Left lung (tissue), 10 donors: Measurements from ENCODE around the gene NAA15. TPM values are rescaled to one million over a fixed set of nuclear protein-coding genes. Genes with fewer than 3 reads are reported as not detected.
A peak's percentile ranks its signal among the peaks of the same experiment; 100 is the strongest.

ENCODE experiments used
- ATAC-seq: fragments of 200-7000 bp; cut with Tn5 transposase; one replicate; pipeline ENCODE4 v1.9.1; 2020; ENCODE audit warnings: moderate library complexity
- DNase-seq, 4 donors: peaks; one replicate each; pipeline ENCODE4 v3.0.0-alpha.2; 2013 to 2020
- H3K27ac ChIP-seq, 2 donors: fragments of 200-600 bp; sonication (generic) in 1 of 2; one replicate each; pipeline versions ENCODE4 v1.5.0 to v1.8.0; 2020 to 2021
- H3K27me3 ChIP-seq, 2 donors: fragments of 200-600 bp; sonication (generic) in 1 of 2; one replicate each; pipeline versions ENCODE4 v1.5.0 to v1.8.0; 2020 to 2021
- H3K36me3 ChIP-seq, 2 donors: fragments of 200-600 bp; sonication (generic) in 1 of 2; one replicate each; pipeline versions ENCODE4 v1.5.0 to v1.8.0; 2020 to 2021
- H3K4me1 ChIP-seq, 2 donors: fragments of 200-600 bp; one replicate each; pipeline ENCODE4 v1.8.0; 2021
- H3K4me3 ChIP-seq, 2 donors: fragments of 200-600 bp; sonication (generic) in 1 of 2; one replicate each; pipeline versions ENCODE4 v1.5.0 to v1.8.0; 2020 to 2021; ENCODE audit warnings: mild to moderate bottlenecking in 1 of 2
- H3K9me3 ChIP-seq, 2 donors: fragments of 200-600 bp; sonication (generic) in 1 of 2; one replicate each; pipeline versions ENCODE4 v1.5.0 to v1.8.0; 2020 to 2021
- CTCF ChIP-seq, 2 donors: fragments of 200-600 bp; sonication (generic) in 1 of 2; IDR thresholded peaks; one replicate each; pipeline versions ENCODE4 v1.5.0 to v1.8.0; 2021; ENCODE audit warnings: antibody characterized with exemption in 2 of 2
- intact Hi-C, 2 donors: fragments of 100-400 bp; cut with DNase I; formaldehyde crosslinking; loops; one replicate each; pipeline versions ENCODE4 v1.11.2 to v1.14.2; 2022
- polyA plus RNA-seq, 6 donors: library from polyadenylated mRNA; unstranded; fragments of 120-200 nt; gene quantifications; one replicate each; pipeline ENCODE4 v1.2.1, GENCODE V29; 2013; ENCODE audit not compliant: insufficient read length in 6 of 6
- total RNA-seq, 2 donors: library from RNA; stranded (reverse); fragmentation: NEBNext Ultra II Directional; extraction: Animal tissue kit (Norgen Biotek cat#: 25700); gene quantifications; one replicate each; pipeline ENCODE4 v1.2.1, GENCODE V29; 2021
- donor health status: DM: no; HTN: yes; CAD: no.
- donor health status: DM: no; HTN: no; CAD: no.

The NAA15 gene
- total and polyA plus RNA-seq, 8 donors: 30.0 to 49.6 (median 32.8) TPM

- no peak for TF ChIP-seq CTCF (IDR thresholded peaks at IDR 0.05)
- H3K9me3 ChIP-seq: no peaks in the 10 kb centered on the region
- H3K27ac ChIP-seq: peak overlapping the region; percentile 96 to 97
- DNase-seq: peak in 1 of 4 donors; percentile 68
- peak; percentile 42 for ATAC-seq
- intact Hi-C loops: no loop called here
- H3K4me1 ChIP-seq: peaks cover 20 to 42% of the 10 kb centered on the region in 2 donors
- no peaks in the 10 kb centered on the region for H3K27me3 ChIP-seq
- no peaks in the 10 kb centered on the region for H3K36me3 ChIP-seq
- peak overlapping the region; percentile 74 to 87 for H3K4me3 ChIP-seq
Observed at GRCh38 chr4:139453041-139453370, 151.7 kb downstream of the NAA15 start.

GRCh38 chr4:139453371-139454110 lies 152.2 kb downstream of the NAA15 start:
- DNase-seq (peak; percentile 97 to 100 (median 98)), ATAC-seq (peak; percentile 94)
- no peaks in the 10 kb centered on the region for H3K36me3 ChIP-seq
- no peaks in the 10 kb centered on the region for H3K9me3 ChIP-seq
- peak overlapping the region; percentile 74 to 87 for H3K4me3 ChIP-seq
- H3K27me3 ChIP-seq: no peaks in the 10 kb centered on the region
- H3K4me1 ChIP-seq: peaks cover 22 to 47% of the 10 kb centered on the region in 2 donors
- intact Hi-C loops: no loop called here
- peak in 1 of 2 donors; percentile 28 for TF ChIP-seq CTCF (IDR thresholded peaks at IDR 0.05)
- peak overlapping the region; percentile 96 to 97 for H3K27ac ChIP-seq

GRCh38 chr4:139454111-139455045 lies 153.1 kb downstream of the NAA15 start, which contains the start of gene RAB33B:
RAB33B (plus strand) TSS chr4:139454121; CDS start chr4:139454196, 75 bp downstream.
- peak within 1 kb of the TSS; percentile 96 to 97 for H3K27ac ChIP-seq
- H3K36me3 ChIP-seq: no peaks in the 10 kb centered on the region
- intact Hi-C loops: no loop called here
- DNase-seq (peak in 1 of 4 donors; percentile 9), ATAC-seq (peak; percentile 1)
- TF ChIP-seq CTCF (IDR thresholded peaks at IDR 0.05): no peak
- H3K4me3 ChIP-seq: peak within 1 kb of the TSS; percentile 74 to 87
- no peaks in the 10 kb centered on the region for H3K9me3 ChIP-seq
- no peaks in the 10 kb centered on the region for H3K27me3 ChIP-seq
- H3K4me1 ChIP-seq: peaks cover 23 to 49% of the 10 kb centered on the region in 2 donors

GRCh38 chr4:139455126-139455538 lies 153.8 kb downstream of the NAA15 start:
- H3K4me3 ChIP-seq: peak overlapping the region; percentile 74 to 87
- H3K27ac ChIP-seq: peak overlapping the region; percentile 96 to 97
- DNase-seq (no peak), ATAC-seq (no peak)
- TF ChIP-seq CTCF (IDR thresholded peaks at IDR 0.05): no peak
- peaks cover 23 to 53% of the 10 kb centered on the region in 2 donors for H3K4me1 ChIP-seq
- no peaks in the 10 kb centered on the region for H3K36me3 ChIP-seq
- intact Hi-C loops: no loop called here
- no peaks in the 10 kb centered on the region for H3K9me3 ChIP-seq
- H3K27me3 ChIP-seq: no peaks in the 10 kb centered on the region

DNA sequence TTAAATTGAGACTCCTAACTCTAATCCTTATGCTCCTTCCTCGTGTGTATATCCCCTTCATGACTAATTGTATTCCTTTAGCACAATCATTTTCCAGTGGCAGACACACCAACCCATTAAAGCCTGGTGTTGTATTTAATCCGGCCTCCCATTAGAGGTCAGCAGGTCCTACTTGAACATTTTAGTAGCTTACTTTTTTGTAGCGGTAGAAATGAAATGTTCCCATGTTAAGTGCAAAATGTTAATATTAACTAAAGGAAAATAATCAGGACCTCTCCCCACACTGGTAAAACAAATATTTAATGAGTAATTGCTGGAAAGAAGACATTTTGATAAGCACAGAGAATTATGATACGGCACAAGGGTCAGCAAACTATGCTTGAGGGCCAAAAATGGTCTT lies 156.0 kb downstream of the NAA15 start:
- no peak for DNase-seq
- Histone ChIP-seq H3K4me3 (no peak overlapping the region), H3K4me1 (peaks cover 22 to 63% of the 10 kb centered on the region in 2 donors), H3K9me3 (no peaks in the 10 kb centered on the region), H3K36me3 (no peaks in the 10 kb centered on the region), H3K27me3 (no peaks in the 10 kb centered on the region), H3K27ac (no peak overlapping the region)
- TF ChIP-seq CTCF (IDR thresholded peaks at IDR 0.05): no peak
- intact Hi-C loops: no loop called here
- ATAC-seq: no peak
